ENCODE data around the gene GAL3ST2.

The GAL3ST2 gene

DNA sequence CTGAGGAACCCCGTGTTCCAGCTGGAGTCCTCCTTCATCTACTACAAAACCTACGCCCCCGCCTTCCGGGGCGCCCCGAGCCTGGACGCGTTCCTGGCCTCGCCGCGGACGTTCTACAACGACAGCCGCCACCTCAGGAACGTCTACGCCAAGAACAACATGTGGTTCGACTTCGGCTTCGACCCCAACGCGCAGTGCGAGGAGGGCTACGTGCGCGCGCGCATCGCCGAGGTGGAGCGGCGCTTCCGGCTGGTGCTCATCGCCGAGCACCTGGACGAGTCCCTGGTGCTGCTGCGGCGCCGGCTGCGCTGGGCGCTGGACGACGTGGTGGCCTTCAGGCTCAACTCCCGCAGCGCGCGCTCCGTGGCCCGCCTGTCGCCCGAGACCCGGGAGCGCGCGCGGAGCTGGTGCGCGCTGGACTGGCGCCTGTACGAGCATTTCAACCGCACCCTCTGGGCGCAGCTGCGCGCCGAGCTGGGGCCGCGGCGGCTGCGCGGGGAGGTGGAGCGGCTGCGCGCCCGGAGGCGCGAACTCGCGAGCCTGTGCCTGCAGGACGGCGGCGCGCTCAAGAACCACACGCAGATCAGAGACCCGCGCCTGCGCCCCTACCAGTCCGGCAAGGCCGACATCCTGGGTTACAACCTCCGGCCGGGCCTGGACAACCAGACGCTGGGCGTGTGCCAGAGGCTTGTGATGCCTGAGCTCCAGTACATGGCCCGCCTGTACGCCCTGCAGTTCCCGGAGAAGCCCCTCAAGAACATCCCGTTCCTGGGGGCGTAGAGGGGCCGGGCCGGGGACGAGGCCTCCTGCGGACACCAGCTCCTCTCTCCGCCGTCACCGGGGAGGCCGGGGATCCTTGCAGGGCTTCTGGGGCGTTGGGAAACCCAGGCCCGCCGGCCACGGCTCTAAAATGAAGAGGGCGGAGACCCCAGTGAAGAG lies 27.0 kb downstream of the GAL3ST2 start:
- TF ChIP-seq GATA3 (IDR thresholded peaks at IDR 0.05; ENCODE audit: low read depth, low read length) (no peak), GATA2 (IDR thresholded peaks at IDR 0.05; ENCODE audit: low read depth, low read length) (no peak)

DNA sequence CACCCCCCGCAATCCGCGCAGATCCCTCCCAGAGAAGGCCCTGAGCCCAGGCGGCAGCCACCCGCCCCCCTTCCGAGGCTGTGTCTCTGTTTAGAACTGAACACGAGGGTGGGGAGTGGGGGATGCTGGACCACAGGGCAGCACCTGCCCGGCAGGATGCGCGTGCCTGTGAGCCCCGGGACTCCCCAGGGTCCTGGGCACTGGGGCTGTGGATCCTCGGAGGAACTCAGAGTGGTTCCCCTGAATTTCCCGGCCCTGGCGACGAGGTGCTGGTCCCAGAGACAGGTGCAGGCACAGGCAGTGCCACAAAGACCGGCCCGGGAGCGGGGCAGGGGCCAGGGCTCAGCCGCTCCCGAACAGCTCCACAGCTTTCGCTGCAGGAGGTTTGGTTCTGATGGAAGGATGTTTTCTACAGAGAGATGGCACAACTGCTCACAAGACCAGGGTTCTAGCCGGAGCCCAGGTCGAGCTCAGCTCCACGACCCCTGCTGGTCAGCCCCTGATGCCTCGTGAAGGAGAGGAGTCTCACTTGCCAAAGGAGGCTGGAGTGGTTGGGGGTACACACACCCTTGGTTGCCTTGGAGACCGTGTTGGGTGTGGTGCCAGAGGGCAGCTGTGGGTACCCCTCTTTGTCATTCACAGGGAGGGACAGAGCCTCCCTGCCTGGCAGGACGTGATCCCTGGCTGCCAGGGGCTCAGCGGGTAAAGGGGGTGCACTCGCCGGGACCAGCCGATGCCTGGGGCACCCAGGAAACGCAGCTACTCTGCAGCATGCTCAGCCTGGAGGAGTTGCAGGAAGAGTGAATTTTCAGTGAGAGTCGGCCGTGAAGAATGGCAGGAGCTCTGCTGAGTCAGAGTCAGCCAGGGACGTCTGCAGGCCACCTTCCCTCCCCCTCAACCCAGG lies 28.0 kb downstream of the GAL3ST2 start:
- TF ChIP-seq GATA3 (IDR thresholded peaks at IDR 0.05; ENCODE audit: low read depth, low read length) (no peak), GATA2 (IDR thresholded peaks at IDR 0.05; ENCODE audit: low read depth, low read length) (no peak)

DNA sequence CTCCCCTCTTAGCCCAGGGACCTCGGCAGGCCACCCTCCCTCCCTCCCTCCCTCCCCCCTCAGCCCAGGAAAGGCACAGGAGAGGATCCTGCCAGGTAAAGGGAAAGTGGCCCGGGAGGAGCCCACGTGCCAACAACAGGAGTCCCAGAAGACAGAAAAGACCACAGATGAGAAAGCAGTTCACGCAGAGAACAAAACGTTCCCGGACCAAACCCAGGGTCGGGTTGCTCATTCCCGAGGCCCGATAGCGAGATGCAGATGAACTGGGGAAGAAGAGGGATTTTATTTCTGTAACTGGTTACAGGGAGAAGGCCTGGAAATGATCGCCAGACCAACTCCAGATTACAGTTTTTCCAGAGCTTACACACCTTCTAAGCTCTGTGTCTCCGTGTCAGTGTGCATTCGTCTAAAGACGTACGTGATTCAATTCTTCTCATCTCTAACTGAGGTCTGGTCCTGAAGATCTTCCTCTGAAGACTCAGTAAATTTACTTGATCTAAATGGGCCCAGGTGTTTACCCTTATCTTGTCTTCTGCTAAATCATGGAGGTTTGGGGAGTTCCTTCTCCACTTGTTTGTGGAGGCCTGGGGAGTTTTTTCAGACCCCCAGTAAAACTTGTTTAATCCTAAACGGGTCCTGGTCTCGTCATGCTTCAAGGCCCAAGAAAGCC lies 31.6 kb downstream of the GAL3ST2 start:
- TF ChIP-seq GATA2 (IDR thresholded peaks at IDR 0.05; ENCODE audit: low read depth, low read length): no peak
- TF ChIP-seq GATA3 (IDR thresholded peaks at IDR 0.05; ENCODE audit: low read depth, low read length): no peak

DNA sequence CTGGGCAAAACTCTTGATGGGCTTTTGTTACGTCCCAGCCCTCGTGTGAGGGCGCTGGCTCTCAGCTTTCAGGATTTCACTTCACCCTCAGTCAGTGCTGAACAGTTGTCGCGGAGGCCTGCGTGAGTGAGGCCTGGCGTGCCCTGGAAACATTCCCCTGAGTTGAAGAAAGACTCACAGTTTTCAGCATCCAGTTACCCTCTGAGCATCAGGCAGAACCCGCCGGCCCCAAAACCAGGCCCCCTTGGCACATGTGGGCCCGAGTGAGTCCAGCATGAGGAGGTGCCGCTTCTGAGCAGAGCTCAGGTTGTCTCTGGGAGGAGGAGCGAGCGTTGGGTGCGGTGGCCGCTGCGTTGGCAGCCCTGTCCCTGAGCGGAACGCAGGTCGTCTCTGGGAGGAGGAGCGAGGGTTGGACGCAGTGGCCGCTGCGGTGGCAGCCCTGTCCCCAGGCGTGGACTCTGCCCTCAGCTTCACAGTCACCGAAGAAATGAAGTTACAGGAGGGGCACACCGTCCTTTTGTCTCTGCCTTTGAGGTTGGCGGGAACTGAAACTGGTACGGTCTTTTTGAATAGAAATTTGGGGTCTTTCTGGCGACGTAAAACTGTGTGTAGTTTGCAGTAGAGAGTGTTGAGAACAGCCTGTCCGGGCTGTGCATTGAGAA lies 32.2 kb downstream of the GAL3ST2 start, which contains the start of gene NEU4:
TSS of gene NEU4 (plus strand) at position 473 of the 662 bp plus-strand sequence. CDS start 5,292 bp downstream, outside the sequence.
- TF ChIP-seq GATA3 (IDR thresholded peaks at IDR 0.05; ENCODE audit: low read depth, low read length) (no peak), GATA2 (IDR thresholded peaks at IDR 0.05; ENCODE audit: low read depth, low read length) (no peak)

DNA sequence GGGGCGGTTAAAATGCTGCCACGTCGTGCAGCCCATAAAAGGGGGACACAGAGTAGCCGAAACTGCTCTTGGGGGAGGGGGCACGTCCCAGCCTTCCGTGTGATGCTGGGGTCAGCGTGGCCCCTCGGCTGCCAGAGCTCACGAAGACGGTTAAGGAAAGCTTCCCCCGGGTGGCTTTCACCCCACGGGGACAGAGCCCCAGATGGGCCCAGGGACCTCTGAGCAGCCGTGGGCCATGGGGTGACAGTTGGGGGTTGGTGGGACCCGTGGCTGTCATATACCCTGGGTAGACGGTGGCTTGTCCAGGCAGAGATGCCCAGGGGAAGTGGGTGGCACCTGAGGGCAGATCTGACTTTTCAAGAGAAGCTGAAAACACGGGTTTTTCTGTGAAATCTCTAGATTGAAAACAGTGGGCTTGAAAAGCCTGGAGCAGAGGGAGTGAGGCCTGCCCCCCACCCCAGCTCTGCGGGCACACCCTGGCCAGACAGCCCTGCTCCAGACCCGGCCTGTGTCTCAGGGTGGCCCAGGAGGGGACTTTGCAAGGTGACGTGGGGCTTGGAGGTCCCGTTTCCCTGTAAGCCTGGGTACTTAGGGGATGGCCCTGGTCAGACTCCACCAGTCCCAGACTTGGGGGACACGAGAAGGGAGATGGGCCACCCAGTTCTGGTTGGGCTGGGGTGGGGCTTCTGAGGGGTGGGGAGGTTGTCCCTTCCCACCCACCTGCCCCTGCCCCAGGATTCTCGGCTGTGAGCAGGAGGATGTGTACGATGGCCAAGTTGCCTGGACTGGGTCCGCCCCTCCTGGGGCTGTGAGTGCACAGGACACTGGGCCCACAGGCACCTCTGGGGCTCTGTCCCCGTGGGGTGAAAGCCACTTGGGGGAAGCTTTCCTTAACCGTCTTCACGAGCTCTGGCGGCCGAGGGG lies 33.0 kb downstream of the GAL3ST2 start:
- TF ChIP-seq GATA3 (IDR thresholded peaks at IDR 0.05; ENCODE audit: low read depth, low read length) (no peak), GATA2 (IDR thresholded peaks at IDR 0.05; ENCODE audit: low read depth, low read length) (no peak)

DNA sequence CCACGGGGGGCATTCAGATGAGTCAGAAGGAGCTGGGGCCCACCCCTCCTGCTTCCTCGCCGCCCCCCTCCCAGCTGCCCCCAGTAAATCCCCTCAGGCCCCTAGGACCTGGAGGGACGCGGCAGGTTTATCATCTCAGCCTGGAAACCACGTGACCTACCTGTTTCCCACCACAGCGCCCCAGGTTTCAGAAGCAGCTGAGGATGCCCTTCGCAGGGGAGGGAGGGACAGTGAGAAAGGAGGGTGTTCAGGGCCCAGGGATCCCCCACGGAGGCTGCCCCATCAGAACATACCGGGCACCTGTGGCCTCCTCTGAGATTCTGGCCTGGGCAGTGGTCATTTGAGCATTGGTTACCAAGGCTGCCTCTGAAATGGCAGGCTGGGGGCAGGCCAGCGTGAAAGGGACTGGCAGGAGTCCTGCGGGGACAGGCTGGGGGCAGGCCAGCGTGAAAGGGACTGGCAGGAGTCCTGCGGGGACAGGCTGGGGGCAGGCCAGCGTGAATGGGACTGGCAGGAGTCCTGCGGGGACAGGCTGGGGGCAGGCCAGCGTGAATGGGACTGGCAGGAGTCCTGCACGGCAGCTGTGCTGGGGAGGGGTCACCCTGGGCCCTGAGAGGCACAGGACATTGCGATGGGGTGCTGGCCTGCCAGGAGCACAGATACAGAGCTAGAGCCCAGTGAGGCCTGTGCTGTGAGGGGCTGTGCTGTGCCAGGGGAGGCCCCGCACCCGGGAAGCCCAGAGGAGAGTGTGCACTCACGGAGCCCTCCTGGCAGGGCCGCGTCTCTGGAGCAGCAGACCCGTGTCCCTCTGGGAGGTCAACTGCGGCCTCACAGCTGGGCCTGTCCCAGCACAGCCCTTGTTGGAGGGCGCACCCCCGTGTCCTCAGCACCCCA lies 33.9 kb downstream of the GAL3ST2 start:
- TF ChIP-seq GATA3 (IDR thresholded peaks at IDR 0.05; ENCODE audit: low read depth, low read length) (no peak), GATA2 (IDR thresholded peaks at IDR 0.05; ENCODE audit: low read depth, low read length) (no peak)

DNA sequence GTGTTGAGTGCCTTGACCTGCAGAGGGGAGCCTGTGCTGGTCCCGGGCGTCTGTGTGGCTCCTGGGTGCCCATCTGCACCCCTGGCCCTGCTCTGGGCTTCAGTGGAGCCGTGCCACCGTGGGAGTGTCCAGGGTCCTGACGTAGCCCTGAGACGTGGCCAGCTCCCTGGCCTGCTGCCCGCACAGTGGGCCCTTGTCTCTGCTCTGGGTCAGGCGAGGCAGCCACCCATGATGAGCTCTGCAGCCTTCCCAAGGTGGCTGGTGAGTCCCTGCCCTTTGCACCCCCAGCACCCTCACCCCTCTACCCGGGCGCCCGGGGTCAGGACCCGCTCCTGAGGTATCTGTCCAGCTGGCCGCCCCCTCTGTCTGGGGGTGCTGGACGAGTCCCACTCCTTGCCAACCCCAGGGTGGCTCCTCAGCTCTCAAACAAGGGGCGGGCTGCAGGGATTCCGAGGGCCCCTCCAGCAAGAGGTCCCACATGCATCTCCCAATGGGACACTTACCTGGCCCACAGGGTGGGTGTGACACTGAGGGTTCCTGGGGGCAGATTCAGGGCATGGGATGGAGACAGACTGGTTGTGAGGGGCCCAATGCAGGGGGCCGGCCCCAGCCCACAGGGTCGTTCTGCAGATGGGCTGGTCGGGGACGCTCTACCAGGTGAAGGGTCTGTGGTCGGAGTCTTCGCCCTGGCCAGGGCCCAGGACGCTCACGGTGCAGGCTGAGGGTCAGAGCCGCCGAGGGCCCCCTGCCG lies 34.8 kb downstream of the GAL3ST2 start:
- no peak for TF ChIP-seq GATA3 (IDR thresholded peaks at IDR 0.05; ENCODE audit: low read depth, low read length)
- TF ChIP-seq GATA2 (IDR thresholded peaks at IDR 0.05; ENCODE audit: low read depth, low read length): no peak

DNA sequence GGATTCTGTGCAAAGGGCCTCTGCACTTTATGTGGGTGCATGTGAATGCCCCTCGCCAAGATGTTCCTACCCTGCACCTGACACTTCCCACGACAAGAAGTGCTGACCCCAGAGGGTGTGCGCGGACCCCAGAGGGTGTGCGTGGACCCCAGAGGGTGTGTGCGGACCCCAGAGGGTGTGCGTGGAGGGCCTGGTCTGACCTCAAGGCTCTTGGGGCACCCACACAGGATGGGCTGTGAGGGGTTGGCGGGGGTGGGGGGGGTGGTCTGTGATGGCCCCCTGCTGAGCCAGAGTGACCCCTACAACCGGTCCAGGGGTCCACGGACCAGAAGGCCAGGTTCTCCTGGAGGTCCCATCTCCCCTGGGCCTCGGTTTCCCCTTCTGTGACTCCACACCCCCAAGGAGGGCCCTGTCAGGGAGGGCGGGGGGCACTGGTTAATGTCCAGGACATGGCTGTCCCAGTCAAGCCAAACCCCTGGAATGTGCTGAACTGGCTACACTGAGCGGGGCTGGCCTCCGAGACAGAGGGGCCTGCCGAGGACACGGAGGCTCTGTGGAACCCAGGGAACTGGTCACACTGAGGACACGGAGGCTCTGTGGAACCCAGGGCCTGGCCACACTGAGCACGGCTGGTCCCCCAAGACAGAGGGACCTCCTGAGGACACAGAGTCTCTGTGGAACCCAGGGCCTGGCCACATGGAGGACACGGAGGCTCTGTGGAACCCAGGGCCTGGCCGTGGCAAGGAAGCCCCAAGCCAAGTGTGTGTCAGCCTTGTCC lies 35.5 kb downstream of the GAL3ST2 start:
- TF ChIP-seq GATA2 (IDR thresholded peaks at IDR 0.05; ENCODE audit: low read depth, low read length): no peak
- no peak for TF ChIP-seq GATA3 (IDR thresholded peaks at IDR 0.05; ENCODE audit: low read depth, low read length)

DNA sequence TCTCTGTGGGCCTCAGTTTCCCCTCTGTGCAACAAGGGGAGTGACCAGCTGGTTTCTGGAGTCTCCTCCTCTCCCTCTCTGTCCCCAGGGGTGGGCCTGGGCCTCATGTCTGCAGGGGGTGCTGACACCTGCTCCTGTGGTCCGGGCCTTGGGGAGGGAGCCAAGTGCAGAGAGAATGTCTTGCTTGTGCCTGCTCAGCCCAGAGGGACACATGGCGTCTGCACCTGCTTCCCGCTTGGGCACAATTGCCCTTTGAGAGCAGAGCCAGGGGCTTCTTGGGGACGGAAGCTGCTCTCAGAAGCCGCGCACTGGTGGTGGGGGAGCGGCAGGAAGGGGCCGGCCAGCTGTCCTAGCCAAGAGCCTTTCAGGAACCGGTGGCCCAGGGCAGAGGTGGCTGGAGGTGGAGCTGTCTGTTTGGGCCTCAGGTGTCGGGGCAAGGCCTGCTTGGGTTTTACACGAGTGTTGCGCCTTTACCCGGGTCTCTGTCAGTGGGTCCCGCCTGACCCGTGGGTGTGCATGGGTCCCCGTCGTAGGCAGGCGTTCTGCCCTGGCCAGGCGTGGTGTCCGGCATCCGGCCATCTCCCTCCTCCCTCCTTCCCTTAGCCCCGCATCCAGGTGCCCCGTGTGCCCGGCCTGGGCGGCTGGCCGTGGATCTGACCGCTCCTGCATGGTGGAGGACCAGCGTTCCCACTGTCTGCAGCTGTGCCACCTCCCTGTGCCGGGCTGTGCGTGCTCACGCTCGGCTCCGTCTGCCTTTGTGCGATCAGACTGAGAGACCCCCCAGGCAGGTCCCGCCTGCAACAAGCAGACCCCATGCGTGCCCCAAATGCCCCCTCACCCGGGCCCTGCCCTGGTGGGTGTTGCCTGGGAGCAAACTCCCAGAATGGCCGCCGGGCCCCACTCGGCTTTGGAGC lies 36.4 kb downstream of the GAL3ST2 start:
- no peak for TF ChIP-seq GATA3 (IDR thresholded peaks at IDR 0.05; ENCODE audit: low read depth, low read length)
- no peak for TF ChIP-seq GATA2 (IDR thresholded peaks at IDR 0.05; ENCODE audit: low read depth, low read length)

Data from SH-SY5Y (cell line).